Fibroblast of lung (primary cell): ENCODE measurements around the gene HOOK1.

Source experiments
- CTCF ChIP-seq, 2 donors: IDR thresholded peaks in 1 of 2; conservative IDR thresholded peaks in 1 of 2; 1 replicate in 1 of 2; 2 replicates in 1 of 2; pipeline ENCODE4 v1.5.1; 2011 to 2012; ENCODE audit warnings: low read length in 2 of 2, control low read depth in 1 of 2, inconsistent platforms in 1 of 2, low read depth in 1 of 2, mild to moderate bottlenecking in 1 of 2
- EZH2 ChIP-seq: IDR thresholded peaks from 2 replicates; pipeline ENCODE4 v1.5.1; 2012; ENCODE audit warnings: low read length, control low read depth, mild to moderate bottlenecking; ENCODE audit errors: missing control alignments

GRCh38 chr1:59833022-59833421 is 18.3 kb downstream of the HOOK1 start:
- TF ChIP-seq CTCF (conservative IDR thresholded peaks at IDR 0.05 in 1 of 2, IDR thresholded peaks at IDR 0.05 in 1 of 2; ENCODE audit: low read depth in 1 of 2, low read length in 2 of 2): no peak
- TF ChIP-seq EZH2: no peak
